ENCODE results near the gene ZBTB34.

DNA sequence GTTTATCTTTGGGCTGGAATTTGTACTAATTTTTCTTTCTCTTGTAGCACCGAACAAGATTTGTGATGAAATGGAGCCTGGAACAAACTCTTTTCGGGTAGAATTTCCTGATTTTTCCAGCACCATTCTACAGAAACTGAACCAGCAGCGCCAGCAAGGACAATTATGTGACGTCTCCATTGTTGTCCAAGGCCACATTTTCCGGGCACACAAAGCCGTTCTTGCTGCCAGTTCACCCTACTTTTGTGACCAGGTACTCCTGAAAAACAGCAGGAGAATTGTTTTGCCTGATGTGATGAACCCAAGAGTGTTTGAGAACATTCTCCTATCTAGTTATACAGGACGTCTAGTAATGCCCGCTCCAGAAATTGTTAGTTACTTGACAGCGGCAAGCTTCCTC, 28.0 kb upstream of the ZBTB34 start:
- TF ChIP-seq, protein P1, sequence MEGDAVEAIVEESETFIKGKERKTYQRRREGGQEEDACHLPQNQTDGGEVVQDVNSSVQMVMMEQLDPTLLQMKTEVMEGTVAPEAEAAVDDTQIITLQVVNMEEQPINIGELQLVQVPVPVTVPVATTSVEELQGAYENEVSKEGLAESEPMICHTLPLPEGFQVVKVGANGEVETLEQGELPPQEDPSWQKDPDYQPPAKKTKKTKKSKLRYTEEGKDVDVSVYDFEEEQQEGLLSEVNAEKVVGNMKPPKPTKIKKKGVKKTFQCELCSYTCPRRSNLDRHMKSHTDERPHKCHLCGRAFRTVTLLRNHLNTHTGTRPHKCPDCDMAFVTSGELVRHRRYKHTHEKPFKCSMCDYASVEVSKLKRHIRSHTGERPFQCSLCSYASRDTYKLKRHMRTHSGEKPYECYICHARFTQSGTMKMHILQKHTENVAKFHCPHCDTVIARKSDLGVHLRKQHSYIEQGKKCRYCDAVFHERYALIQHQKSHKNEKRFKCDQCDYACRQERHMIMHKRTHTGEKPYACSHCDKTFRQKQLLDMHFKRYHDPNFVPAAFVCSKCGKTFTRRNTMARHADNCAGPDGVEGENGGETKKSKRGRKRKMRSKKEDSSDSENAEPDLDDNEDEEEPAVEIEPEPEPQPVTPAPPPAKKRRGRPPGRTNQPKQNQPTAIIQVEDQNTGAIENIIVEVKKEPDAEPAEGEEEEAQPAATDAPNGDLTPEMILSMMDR (IDR thresholded peaks at IDR 0.05) = no peak
- TF ChIP-seq POLR2A (IDR thresholded peaks at IDR 0.05) = no peak
